Gastroesophageal sphincter (tissue), 3 donors: Measurements from ENCODE around the gene INSM1.

Experiments
- CTCF ChIP-seq, 4 experiments: fragments of 200-600 bp in 2 of 4; fragments of 450-650 bp in 2 of 4; sonication (generic) in 1 of 4; IDR thresholded peaks; one replicate each; pipeline ENCODE4 v1.5.1; 2017 to 2019; ENCODE audit warnings: antibody characterized with exemption in 4 of 4, mild to moderate bottlenecking in 2 of 4, moderate library complexity in 2 of 4
- EP300 ChIP-seq: sonication (generic); formaldehyde crosslinking; IDR thresholded peaks from one replicate; pipeline ENCODE4 v1.6.1; 2017; ENCODE audit warnings: antibody characterized with exemption, mild to moderate bottlenecking
- POLR2A ChIP-seq, 2 donors: fragments of 450-650 bp; IDR thresholded peaks; one replicate each; pipeline ENCODE4 v1.6.1; 2017; ENCODE audit warnings: antibody characterized with exemption in 2 of 2, mild to moderate bottlenecking in 2 of 2, moderate library complexity in 1 of 2
- POLR2AphosphoS5 ChIP-seq: sonication (generic); formaldehyde crosslinking; IDR thresholded peaks from one replicate; pipeline ENCODE4 v1.6.1; 2017; ENCODE audit warnings: antibody characterized with exemption

DNA sequence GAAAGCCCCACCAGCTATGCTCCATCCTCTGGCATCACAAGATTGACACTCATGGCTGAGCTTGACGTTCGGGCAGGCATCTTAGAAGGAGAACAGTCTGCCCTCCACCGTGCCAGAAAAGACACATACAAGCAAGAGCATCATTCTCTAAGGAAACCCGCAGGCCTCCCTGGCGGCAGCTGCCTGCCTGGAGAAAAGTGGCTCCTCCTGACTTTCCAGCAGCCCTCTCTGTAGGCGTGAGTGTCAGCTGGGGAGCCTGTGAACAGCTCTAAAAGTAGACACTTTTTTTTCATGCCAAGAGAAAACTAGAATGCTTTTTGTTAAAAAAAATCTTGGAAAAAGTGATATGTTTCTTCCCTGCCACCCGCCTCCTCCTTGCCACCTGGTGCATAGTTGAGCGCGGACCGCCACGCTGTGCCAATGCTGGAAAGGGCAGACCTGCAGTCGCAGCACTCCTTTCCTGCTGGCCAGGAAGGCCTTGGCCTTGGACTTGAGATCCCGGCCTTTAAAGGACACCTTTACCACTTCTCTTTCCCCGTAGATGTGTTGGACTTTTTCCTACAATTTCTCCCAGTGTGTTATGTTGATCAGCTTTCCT, 29.7 kb upstream of the INSM1 start:
- TF ChIP-seq CTCF (IDR thresholded peaks at IDR 0.05) (no peak), POLR2AphosphoS5 (no peak), POLR2A (IDR thresholded peaks at IDR 0.05) (no peak), EP300 (no peak)
